ENCODE measurements around the gene CACNA2D3. TPM values are rescaled to one million over a fixed set of nuclear protein-coding genes. Genes with fewer than 3 reads are reported as not detected.

The CACNA2D3 gene
- total RNA-seq, 2 donors from 2014 or later: 0.42 to 0.98 TPM

GRCh38 chr3:54547846-54548245 lies 425.5 kb downstream of the CACNA2D3 start:
- intact Hi-C loops (cut with DNase I): no loop called here
- Histone ChIP-seq H3K36me3 (no peaks in the 10 kb centered on the region), H3K9me3 (no peaks in the 10 kb centered on the region), H3K4me3 (no peak overlapping the region), H3K27me3 (no peaks in the 10 kb centered on the region), H3K9ac (ENCODE audit: low read depth in 2 of 2, low read length in 2 of 2) (no peak overlapping the region), H3K4me1 (no peaks in the 10 kb centered on the region), H3K27ac (no peak overlapping the region)
- TF ChIP-seq, protein P1, sequence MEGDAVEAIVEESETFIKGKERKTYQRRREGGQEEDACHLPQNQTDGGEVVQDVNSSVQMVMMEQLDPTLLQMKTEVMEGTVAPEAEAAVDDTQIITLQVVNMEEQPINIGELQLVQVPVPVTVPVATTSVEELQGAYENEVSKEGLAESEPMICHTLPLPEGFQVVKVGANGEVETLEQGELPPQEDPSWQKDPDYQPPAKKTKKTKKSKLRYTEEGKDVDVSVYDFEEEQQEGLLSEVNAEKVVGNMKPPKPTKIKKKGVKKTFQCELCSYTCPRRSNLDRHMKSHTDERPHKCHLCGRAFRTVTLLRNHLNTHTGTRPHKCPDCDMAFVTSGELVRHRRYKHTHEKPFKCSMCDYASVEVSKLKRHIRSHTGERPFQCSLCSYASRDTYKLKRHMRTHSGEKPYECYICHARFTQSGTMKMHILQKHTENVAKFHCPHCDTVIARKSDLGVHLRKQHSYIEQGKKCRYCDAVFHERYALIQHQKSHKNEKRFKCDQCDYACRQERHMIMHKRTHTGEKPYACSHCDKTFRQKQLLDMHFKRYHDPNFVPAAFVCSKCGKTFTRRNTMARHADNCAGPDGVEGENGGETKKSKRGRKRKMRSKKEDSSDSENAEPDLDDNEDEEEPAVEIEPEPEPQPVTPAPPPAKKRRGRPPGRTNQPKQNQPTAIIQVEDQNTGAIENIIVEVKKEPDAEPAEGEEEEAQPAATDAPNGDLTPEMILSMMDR (IDR thresholded peaks at IDR 0.05): no peak
- no peak for DNase-seq

DNA sequence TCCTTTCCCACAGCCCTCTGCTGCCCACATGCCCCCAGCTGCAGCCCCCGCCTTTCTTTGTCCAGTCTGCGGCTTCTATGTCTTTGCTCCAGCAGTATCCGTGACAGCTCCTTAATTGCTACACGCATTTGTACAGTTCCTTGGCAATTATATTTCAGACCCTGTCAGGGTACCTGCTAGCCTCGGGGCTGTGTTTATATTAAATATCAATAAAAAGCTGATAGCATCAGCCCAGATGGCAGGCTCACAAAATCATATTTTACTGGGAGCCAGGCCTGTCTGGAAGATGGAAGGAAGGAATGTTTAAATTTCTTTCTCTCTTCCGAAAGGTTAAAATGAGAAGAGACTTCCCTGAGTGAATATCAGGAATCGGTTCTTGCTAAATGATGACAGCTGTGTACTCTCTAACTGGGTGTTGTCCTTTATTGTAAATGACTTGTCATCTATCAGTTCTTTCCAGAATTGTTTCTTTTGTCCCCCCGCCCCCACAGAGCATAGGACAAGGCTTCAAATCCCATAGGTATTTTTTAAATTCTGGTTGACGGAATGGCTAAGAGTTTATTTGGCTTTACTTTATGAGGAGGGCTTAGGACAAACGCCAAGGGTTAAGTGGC lies 427.4 kb downstream of the CACNA2D3 start:
- Histone ChIP-seq H3K27me3 (no peaks in the 10 kb centered on the region), H3K27ac (no peak overlapping the region), H3K36me3 (no peaks in the 10 kb centered on the region), H3K4me1 (no peaks in the 10 kb centered on the region), H3K9ac (ENCODE audit: low read depth in 2 of 2, low read length in 2 of 2) (no peak overlapping the region), H3K4me3 (no peak overlapping the region), H3K9me3 (no peaks in the 10 kb centered on the region)
- TF ChIP-seq, protein P1 (IDR thresholded peaks at IDR 0.05): no peak
- intact Hi-C loops (cut with DNase I): no loop called here
- no peak for DNase-seq

- Histone ChIP-seq H3K4me3 (no peak overlapping the region), H3K9me3 (no peaks in the 10 kb centered on the region), H3K27me3 (no peaks in the 10 kb centered on the region), H3K9ac (ENCODE audit: low read depth in 2 of 2, low read length in 2 of 2) (no peak overlapping the region), H3K36me3 (no peaks in the 10 kb centered on the region), H3K4me1 (no peaks in the 10 kb centered on the region), H3K27ac (no peak overlapping the region)
- TF ChIP-seq, protein P1 (IDR thresholded peaks at IDR 0.05): no peak
- intact Hi-C loops (cut with DNase I): no loop called here
- no peak for DNase-seq
Measured at GRCh38 chr3:54550221-54550977, 428.0 kb downstream of the CACNA2D3 start.

GRCh38 chr3:54556630-54557029 lies 434.3 kb downstream of the CACNA2D3 start:
- no peak for DNase-seq
- Histone ChIP-seq H3K27me3 (no peaks in the 10 kb centered on the region), H3K9ac (ENCODE audit: low read depth in 2 of 2, low read length in 2 of 2) (no peak overlapping the region), H3K9me3 (no peaks in the 10 kb centered on the region), H3K4me1 (no peaks in the 10 kb centered on the region), H3K4me3 (no peak overlapping the region), H3K27ac (no peak overlapping the region), H3K36me3 (no peaks in the 10 kb centered on the region)
- intact Hi-C loops (cut with DNase I): no loop called here
- TF ChIP-seq, protein P1 (IDR thresholded peaks at IDR 0.05): no peak

DNA sequence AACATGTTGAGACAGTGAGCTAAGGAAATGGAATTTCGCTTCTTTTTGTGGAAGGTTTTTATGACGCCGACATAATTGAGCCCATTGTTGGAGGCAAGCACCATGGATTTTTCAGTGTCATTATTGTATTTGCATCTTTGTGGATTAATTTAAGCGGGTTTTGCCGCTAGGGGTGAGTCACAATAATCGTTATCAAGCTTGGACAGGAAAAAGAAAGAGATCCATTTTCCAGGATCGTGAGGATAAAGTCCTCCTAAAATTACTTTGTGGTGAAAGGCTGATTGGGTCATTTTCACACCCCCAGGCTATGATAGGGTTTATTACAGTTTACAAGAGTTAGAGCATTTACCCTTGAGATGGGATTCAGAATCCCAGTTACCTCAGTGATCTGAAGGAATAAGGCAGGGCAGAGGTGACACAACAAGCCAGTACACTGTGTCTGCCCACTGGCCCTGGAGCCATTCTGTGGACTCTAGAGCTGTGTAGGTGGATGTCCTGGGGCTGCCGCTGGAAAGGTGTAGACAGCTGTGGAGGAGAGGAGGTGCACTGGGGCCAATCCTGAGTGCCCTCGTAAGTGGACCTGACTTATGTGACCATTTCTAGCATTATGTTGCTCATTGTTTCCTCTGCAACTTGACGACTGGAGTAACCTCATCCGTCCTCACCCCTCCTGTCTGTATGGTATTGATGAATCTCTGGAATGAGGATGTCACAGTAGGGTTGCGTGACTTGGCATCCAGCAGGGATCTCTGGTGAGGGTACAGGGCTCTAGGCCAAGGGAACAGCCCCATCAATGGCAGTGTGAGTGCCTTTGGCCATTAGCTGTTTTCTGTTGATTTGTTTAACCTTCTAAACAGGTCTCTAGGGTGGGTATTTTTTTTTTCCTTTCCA lies 435.4 kb downstream of the CACNA2D3 start:
- no peak overlapping the region for H3K27ac ChIP-seq
- intact Hi-C loops (cut with DNase I): no loop called here
- no peak for DNase-seq

More for the DNA sequence above, 435.4 kb downstream of the CACNA2D3 start:
- H3K9ac ChIP-seq (ENCODE audit: low read depth in 2 of 2, low read length in 2 of 2): no peak overlapping the region
- H3K4me3 ChIP-seq: no peak overlapping the region
- TF ChIP-seq, protein P1 (IDR thresholded peaks at IDR 0.05): no peak
- H3K36me3 ChIP-seq: no peaks in the 10 kb centered on the region
- H3K27me3 ChIP-seq: no peaks in the 10 kb centered on the region
- no peaks in the 10 kb centered on the region for H3K9me3 ChIP-seq
- H3K4me1 ChIP-seq: no peaks in the 10 kb centered on the region

Measured in colonic mucosa (tissue), 4 donors.